Fibroblast of skin of right biceps (primary cell): ENCODE results near the gene MARCHF3.
"Not testable (repeated sequence)": the region's sequence is repeated elsewhere in the genome, so short reads cannot be mapped to it uniquely, and the experiment has no call there.

Source experiments
- DNase-seq: peaks from one replicate; pipeline ENCODE4 v3.0.0-alpha.2; 2013

Gene MARCHF3

DNA sequence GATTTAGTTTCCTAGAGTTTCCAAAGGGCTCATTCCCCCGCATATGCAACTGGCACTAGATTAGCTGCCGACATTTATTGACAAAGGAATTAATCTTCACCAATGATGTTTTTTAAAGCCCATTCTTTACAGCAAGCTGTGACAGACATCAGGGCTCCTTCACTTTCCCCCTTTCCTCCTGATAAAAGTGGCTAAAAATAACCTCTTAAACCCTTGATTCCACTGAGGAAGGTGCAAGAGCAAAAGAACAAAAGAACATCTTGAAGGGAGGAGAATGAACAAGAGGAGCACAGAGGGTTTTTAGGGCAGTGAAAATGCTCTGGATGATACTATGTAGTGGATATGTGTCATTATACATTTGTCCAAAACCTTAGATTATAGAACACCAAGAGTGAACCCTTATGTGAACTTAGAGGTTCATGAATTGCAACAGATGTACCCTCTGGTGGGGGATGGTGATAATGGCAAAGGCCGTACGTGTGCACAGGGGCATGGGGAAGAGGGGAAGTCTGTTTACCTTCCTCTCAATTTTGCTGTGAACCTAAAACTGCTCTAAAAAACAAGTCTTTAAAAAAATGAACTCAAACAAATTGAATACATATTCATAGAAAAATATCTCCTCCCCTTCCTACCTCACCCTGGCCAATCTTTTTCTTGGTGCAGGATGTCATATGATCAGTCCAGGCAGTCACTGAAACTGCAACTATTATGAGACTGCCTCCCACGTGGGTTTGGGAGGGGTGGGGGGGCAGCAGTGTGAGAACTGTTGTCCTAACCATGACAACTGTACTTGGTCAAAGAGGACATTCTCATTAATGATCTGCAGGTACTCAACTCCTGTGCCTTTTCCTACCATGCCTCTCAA, 83.0 kb downstream of the MARCHF3 start:
- DNase-seq: no peak

DNA sequence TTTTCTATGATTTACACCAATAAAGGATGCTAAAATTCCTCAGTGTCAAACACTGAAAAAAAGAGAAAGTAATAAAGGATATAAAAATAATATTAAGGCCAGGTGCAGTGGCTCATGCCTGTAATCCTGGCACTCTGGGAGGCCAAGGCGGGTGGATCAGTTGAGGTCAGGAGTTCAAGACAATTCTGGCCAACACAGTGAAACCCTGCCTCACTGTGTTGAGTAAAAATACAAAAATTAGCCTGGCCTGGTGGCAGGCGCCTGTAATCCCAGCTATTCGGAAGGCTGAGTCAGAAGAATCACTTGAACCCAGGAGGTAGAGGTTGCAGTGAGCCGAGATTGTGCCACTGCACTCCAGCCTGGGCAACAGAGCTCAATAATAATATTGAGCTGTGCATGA, 87.5 kb downstream of the MARCHF3 start:
- DNase-seq: not testable (repeated sequence)

DNA sequence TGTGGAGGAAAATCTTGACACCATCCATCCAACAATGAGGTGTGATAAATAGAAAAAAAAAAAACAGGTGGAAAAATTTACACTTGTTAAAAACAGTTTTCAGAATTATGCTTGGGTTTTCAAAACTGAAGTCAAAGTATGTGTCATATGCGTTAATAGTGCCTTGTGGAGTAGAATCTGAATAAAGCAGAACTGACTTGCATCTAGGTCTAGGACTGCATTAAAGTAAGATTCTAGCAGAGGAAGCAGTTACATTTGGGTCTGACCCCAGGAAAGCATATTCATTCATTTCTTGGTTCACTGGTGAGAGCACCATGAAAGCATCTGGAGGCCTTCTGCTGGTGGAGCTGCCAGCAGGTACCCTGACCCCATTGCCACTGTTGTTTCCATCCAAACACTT, 89.0 kb downstream of the MARCHF3 start:
- DNase-seq: no peak

DNA sequence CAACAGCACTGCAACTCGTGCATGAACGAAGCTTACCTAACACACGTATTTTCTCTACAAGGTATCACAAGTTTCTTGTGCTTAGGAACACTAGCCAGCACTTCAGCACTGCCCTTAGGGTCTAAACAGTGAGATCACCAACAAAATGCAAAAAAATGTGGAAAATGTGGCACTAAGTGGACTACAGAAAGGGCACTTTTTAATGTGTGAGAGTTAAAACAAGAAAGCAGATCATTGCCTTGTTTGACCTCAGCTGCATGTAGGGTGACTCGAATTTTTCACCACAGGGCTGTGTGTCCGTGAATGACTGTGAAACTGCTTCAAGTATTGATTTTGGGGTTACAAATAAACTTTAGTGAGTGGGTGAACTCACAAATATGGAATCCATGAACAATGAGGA, 90.5 kb downstream of the MARCHF3 start:
- peak; percentile 7 for DNase-seq

DNA sequence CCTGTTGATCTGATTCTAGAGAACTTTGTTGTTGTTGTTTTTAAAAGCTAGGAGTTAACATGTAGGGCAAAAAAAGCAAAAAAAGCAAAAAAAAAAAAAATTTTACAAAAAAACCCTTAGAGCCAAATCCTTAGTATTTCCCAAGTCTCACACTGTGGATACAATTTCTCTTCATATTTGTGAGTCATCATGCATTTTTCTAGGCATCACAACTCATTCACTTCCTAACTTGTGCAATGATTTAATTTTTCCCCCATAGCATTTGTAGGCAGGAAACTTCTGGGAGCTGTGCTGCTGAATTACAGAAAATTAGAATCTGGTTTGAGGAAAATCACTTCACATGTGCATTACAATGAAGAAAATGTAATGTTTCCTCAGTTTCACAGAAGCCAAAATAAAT, 91.9 kb downstream of the MARCHF3 start:
- DNase-seq: peak; percentile 83

DNA sequence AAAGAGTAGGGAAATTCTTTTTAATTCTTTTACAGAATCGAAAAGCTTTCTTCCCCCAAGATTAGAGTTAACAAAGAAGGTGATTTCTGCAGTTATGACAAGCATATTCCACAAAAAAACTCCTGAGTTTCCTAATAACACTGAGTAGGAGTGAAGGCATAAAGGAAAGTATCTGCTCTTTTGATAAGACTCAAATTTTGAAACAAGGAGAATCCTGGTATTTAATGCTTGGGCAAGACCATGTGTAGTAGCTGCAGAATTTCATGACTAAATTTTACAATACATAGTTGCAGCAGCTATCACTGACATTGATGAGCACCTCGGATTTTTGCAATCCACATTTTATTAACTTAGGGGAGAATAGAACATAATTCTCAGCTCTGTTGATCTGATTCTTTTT, 92.6 kb downstream of the MARCHF3 start:
- no peak for DNase-seq

DNA sequence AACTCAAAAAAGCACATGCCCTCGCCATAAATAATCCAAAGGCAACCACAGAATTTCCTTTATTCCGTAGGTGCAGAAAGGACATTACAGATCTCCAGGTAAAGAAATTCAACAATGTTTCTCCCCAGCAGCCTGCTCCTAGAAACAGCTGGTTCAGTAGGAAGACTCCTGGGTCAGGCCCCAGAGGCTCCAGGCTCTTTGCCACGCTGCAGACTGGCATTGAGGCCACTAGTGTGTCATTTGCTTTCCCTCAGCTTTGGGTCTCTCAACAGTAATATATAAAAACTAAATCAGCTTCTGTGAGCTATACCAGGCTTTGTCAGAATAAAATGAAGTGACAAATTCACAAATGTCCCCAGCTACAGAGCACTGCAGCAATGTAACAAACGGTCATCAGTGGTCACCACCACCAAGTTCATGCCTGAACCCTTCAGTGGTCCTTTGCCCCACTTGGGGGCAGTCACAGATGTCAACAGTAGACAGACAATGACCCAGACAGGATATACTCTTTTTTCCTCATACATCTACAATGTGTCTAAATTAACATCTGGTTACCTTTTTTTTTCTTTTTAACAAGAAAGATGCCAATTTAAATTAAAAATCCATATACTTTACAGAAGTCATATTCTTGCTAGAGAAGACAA, 93.5 kb downstream of the MARCHF3 start:
- DNase-seq: no peak

DNA sequence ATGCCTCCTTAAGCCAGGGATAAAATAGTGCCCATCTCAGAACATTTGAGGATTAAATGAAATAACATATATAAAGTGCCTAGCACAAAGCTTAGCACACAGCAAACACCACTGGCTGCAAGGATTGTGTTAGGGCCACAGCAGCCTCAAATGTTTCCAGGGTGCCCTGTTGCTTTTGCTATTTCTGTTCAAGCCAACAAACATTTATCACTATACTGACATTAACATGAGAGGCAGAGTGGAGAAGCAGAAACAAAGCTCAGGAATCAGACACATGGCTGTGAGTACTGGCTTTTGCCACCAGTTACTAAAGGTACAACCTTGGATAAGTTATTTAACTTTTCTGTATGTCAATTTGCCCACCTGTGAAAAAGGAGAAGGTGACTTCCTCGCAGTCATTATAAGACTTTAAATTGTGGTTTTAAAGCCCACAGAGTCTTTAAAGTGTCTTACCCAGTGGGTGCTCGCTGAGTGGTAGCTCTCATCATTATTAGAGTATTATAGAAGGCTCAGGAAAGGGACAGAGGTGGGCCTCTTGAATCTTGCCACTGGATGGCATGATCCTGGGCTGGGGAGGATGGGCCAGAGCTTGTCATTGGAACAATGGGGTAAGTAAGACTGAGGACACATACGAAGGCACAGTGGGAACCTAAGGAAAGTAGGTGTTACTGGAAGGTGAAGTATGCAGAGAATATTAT, 98.2 kb downstream of the MARCHF3 start:
- no peak for DNase-seq

DNA sequence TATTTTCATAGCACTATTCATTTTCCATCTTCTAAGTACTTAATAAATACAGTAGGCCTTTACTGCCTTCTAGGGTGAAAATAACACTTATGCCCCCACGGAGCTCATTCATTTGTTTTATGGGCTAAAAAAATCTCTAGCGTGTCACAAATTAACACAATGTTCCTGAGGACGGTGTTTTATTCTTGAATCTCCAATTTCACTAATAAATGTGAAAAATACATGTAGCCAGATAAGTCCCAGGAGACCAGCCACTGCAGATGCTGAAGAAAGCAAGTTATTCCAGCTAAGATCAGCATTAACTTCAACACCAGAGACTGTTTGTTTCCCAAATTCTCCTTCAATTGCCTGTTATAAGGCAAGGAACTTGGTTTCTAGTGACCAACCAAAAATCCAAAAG, 102.3 kb downstream of the MARCHF3 start:
- DNase-seq: no peak

DNA sequence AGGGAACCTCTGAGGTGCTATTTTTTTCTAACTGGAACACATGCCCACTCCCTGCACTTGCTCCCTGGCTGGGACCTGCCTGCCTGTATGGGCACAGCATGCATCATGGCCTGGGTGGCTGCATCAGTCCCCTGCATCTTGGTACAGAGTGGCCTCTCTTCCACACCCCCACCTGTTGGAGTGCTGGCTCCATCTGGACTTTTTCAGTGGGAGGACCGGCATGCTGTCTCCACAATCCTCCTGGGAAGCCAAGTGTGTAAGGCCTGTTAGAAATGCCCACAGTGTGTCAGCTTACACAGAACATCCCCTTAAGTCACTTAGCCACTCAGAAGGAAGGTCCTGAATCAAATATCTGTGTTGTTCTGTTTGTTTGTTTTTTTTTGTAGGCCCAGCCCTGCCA, 102.9 kb downstream of the MARCHF3 start:
- no peak for DNase-seq

DNA sequence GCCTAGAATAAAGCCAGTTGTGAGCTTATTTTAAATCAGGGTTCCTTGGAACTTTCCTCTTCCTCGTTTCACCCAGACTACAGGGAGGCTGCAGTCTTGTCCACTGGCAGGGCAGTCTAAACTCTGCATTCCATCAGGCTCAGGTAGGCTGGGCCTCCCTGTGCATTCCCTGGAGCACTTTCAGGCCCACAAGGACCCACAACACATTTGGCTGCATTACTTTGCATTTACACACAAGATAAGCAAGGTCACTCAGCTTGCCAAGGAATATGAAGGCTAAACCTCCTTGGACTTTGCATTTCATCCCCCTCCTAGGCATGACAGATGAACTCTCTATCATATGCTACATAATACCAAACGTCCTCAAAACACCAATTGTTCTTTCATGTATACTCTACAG, 104.2 kb downstream of the MARCHF3 start:
- DNase-seq: no peak

DNA sequence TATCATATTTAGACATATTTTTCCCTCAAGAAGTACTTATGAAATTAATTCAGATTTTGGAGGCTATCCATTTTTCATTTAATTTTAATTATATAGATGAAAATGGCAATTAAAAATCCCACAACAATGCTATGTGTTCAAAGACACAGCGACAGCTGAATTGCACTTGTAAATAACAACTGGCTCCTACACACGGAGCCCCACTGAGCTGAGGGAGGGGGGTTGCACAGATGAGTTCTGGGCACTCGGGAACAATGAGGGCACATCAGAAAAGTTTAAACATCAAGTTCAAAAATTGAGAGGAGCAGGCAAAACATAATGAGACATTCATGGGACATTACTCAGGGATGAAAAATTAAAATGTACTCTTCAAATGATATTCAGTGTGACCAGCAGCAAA, 104.9 kb downstream of the MARCHF3 start:
- DNase-seq: no peak

DNA sequence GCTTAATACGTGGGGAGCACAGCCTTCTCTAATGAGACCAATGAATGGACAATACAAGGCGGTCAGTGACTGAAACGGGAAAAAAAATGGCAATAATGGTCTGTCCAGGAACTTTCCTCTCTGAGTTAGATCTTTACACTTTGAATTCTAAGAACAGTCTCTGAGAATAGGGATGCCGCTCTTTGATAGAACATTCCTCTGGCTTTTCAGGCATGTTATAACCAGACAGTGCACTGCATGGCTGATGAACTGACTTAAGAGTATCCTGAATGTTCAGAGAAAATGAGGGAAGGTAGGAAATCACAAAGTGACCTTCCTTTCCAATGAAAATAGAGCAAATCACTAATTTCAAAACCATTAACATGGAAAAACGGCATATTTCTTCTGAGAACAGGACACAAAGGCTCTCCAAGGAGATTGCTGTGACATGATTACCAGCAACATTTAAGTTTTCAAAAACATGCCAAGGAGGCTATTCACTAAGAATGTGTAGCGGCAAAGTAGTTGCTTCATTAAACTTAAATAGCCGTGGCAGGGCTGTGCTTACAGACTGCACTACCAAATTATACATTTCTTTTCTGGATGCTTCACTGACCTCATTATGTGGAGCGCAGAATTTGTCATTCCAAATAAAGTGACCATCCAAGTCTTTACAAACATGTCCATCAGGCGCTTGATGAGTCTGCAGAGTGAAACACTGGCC, 105.9 kb downstream of the MARCHF3 start:
- DNase-seq: no peak

DNA sequence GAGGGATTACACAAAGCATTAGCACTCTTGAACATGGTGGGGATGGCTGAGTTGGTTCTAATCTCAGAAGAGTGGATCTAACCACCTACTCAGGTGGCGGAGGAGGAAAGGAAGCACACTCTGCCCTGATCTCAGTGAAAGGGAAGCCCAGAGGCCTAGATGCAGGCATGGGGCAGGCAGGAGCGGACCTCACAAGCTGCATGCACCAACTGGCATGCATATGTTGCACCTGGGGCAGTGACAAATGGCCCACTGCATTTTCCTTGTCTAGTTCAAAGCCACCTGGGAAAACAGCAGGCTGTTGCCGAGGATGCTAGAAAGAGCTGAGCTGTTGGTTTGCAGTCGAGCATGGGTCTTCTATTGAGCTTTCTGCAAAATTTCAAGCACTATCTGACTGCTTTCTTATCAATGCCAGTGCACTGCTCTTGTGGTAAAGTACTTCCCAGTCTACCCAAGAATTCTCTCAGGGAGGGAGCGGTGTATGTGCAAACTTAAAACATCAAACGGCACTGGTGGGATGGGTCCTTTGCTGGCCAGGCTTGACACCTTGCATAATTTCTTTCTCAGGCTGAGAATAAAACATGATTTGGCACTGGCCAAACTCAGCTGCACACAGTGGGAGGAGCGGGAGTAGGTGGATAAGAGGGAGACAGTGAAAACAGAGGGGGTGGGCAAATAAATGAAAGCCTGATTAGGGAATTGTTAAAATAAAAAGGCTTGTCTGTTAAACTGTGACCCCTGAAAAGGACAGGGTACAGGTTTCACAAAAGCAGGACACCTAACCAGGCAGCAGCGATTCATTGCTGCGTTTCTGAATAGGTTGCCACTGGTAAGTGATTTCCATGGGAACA, 108.9 kb downstream of the MARCHF3 start:
- no peak for DNase-seq

DNA sequence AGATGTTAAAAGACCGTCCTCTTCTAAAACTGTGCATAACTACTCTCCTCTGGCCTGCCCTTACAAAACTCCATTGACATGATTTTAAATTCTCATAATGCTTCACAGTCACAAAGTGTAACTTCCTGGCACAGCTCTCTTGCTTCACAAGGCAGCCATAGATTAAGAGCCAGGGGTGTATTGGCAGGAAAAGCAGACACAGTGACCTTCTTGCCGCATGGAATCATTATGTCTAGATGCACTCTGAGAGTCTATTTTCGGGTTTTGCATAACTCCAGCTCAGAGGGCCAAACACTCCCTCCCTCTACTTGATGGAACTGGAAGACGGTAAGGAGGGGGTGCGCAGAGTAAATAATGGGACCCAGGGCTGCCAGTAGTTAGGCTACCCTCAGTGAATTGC, 110.1 kb downstream of the MARCHF3 start:
- peak; percentile 18 for DNase-seq

DNA sequence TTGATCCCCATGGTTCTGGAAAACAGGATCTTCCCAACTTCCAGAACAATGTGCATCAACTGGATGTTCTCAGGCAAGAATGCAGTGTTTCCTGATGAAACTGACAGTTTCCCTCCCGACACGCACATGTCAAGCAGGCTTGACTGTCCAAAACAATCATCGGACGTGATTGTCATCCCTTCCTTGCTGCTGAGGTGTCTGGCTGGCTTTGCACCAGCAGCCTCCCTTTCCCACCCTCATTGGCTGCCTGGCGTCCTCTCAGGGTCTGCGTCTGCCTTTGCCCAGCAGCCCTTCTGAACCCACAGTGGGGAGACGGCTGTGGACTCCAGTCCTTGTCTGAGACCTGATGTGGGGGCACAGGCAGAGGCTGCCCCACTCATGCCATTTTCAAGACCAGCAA, 110.8 kb downstream of the MARCHF3 start:
- DNase-seq: no peak

DNA sequence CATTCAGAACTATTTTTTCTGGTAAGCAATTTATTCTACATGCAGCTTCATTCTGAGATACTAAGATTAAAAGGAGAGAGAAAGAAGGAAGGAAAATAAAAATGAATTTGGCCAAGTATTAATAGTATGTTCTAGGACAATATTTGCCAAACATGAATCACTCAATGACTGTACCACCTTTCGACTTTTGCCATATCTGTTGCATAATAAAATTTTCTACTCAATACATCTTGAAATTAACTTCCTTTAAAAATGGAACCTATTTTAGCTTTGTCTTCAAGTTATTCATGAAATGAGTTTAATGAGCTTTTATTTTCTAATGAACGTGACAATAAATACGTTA, 111.8 kb downstream of the MARCHF3 start:
- no peak for DNase-seq

DNA sequence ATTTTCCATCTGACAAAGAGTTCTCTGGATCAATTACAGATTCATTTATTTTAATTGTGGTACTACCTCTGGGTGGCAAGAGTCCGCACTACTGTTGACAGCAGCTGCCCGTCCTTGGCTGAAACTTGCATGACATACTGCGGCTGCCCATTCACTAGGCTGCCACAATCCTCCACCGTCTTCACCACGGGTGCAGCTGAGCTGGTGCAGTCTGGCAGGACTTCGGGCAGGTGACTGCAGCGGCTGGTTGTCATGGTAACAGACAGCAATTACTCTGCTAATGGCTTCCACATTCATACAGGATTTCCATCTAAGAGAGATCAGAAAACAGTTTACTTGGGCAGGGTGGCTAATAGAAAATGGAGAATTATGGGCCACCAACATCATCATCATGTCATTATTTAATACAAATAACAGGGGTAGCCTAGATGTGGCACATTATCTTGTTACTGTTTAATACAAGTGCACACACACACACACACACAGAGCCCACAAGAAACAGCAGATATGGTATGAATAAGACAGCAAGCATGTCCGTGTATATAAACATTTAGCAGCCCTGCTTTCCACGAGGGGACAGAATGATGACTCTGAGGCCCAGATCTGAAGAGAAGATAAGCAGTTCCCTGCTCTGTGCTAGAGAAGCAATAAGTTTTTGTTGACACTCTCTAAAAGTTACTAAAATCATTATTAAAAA, 112.3 kb downstream of the MARCHF3 start:
- peak; percentile 56 for DNase-seq

DNA sequence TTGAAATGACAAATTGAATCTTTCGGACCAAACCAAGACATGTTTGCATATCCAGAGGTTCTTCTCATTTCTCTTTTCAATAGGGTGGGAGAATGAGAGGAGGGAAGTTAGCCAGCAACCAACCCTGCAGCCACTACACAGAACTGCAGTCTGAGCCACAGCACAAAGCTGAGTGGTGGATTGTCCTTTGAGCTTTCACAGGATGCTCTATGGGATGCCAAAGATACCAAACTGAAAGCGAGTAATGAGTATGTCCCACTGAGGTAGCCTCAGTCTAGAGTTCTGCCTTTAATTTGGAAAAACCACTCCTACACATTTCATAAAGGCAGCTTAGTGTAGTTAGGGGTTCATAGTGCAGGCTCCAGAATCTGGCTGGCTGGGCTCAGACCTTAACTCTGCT, 114.9 kb downstream of the MARCHF3 start:
- DNase-seq: no peak

DNA sequence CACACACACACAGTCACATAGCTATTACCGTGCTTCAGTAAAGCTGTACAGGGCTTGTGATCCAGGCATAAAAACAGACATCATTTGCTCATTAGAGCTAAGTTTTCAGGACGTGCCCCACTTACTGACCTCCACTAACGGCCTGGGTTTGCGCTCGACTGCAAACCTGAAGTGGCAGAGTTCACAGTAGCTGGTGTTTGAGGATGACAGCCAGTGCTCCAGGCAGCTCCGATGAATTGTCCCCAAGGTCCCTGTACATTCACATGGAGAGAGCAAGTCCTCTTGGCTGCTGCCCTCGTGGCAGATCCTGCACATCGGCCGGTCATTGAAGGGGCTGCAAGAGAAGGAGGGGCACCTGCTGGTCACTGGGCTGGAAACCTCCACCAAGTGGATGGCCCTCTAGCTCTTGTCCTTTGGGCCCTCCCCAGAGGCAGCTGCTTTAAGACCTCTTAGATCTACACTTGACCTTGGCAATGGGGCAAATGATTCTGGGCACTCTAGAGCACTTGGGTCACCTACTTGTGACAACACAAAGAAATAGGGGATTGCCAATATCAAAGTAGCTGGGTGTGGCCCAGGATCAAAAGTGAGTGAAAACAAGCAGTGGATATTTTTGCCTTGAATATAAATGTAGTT, 115.4 kb downstream of the MARCHF3 start:
- no peak for DNase-seq

DNA sequence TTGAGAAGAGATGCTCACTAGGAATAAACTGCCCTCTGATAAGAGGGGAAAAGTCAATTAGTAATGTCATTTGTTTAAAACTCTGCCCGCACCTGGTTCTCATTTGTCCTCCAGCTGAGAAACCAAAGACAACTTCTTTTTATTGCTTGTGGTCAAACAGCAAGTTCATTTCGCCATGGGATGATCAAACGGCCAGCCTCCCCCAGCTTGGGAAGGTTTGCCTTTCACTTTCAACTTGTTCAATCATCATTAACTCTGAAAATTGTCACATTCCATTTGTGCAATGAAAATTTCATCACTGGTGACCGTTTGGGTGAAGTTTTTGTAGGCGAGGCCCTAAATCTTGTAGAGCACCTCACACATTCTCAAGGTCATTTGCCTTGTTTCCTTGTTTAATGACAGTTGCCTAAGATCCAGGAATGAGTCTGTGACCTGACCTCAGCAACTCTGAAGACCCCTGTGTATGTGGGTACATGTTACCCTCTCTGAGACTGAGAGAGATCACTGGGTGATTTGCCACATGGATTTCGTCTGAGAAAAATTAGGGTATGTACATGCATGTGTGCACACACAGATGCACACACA, 117.7 kb downstream of the MARCHF3 start:
- DNase-seq: peak; percentile 49
